AML-193 (cell line): ENCODE results near the gene RMI1.

ENCODE experiments used
- DNase-seq, 2 experiments: peaks; one replicate each; lab custom pipeline; 2025; lab: John Stamatoyannopoulos, UW

Gene RMI1

GRCh38 chr9:83969602-83970001 is 11.0 kb upstream of the RMI1 start:
- no peak for DNase-seq

- no peak for DNase-seq
Observed at GRCh38 chr9:83971485-83971884, 9.1 kb upstream of the RMI1 start.

GRCh38 chr9:83972286-83972685 is 8.3 kb upstream of the RMI1 start:
- DNase-seq: peak; percentile 20 to 52

GRCh38 chr9:83975300-83975699 is 5.3 kb upstream of the RMI1 start:
- no peak for DNase-seq

- no peak for DNase-seq
Observed at GRCh38 chr9:83976372-83976771, 4.2 kb upstream of the RMI1 start.

GRCh38 chr9:83977196-83977595 is 3.4 kb upstream of the RMI1 start:
- DNase-seq: no peak

GRCh38 chr9:83978992-83979811 is 1.4 kb upstream of the RMI1 start:
- DNase-seq: peak; percentile 59 to 64

- peak; percentile 91 for DNase-seq
Observed at GRCh38 chr9:83979812-83980394, 702 bp upstream of the RMI1 start, which contains the start of gene HNRNPK. Gene HNRNPK, minus strand, starts transcription at chr9:83980215. Its CDS starts 1,963 bp downstream, at chr9:83978252.

GRCh38 chr9:83981126-83981871 is 694 bp downstream of the RMI1 start:
- DNase-seq: peak; percentile 55 to 66

- no peak for DNase-seq
Observed at GRCh38 chr9:83986195-83986594, 5.6 kb downstream of the RMI1 start.

GRCh38 chr9:83986765-83987401 is 6.3 kb downstream of the RMI1 start:
- no peak for DNase-seq

GRCh38 chr9:83987402-83987791 is 6.8 kb downstream of the RMI1 start:
- no peak for DNase-seq

GRCh38 chr9:83988411-83988810 is 7.8 kb downstream of the RMI1 start:
- no peak for DNase-seq

GRCh38 chr9:83991355-83991754 is 10.8 kb downstream of the RMI1 start:
- DNase-seq: no peak

GRCh38 chr9:83992407-83992806 is 11.8 kb downstream of the RMI1 start:
- DNase-seq: no peak

GRCh38 chr9:83992901-83993300 is 12.3 kb downstream of the RMI1 start:
- DNase-seq: no peak

- DNase-seq: no peak
Observed at GRCh38 chr9:83996126-83996525, 15.5 kb downstream of the RMI1 start.

GRCh38 chr9:83999141-83999918 is 18.7 kb downstream of the RMI1 start:
- DNase-seq: no peak

GRCh38 chr9:84000186-84000585 is 19.6 kb downstream of the RMI1 start:
- DNase-seq: no peak

GRCh38 chr9:84001621-84002020 is 21.0 kb downstream of the RMI1 start:
- DNase-seq: peak; percentile 63 to 65

GRCh38 chr9:84002344-84002743 is 21.7 kb downstream of the RMI1 start:
- DNase-seq: no peak

GRCh38 chr9:84003246-84003645 is 22.6 kb downstream of the RMI1 start:
- DNase-seq: no peak
